Mucosa of descending colon (tissue), 3 donors: Measurements from ENCODE around the gene SIGLEC6. TPM values are rescaled to one million over a fixed set of nuclear protein-coding genes. Genes with fewer than 3 reads are reported as not detected.

ENCODE experiments used
- ATAC-seq: fragments of 200-7000 bp; cut with Tn5 transposase; one replicate; pipeline ENCODE4 v1.9.1; 2020; ENCODE audit warnings: mild to moderate bottlenecking, moderate library complexity
- DNase-seq, 3 donors: peaks; one replicate each; pipeline ENCODE4 v3.0.0-alpha.2; 2020
- H3K36me3 ChIP-seq: fragments of 200-600 bp; one replicate; pipeline ENCODE4 v1.8.0; 2021; ENCODE audit warnings: low read depth, mild to moderate bottlenecking
- H3K4me1 ChIP-seq: fragments of 200-600 bp; one replicate; pipeline ENCODE4 v1.8.0; 2021; ENCODE audit warnings: low read depth, mild to moderate bottlenecking
- H3K4me3 ChIP-seq: fragments of 200-600 bp; one replicate; pipeline ENCODE4 v1.8.0; 2021; ENCODE audit warnings: mild to moderate bottlenecking
- H3K9me3 ChIP-seq: fragments of 200-600 bp; one replicate; pipeline ENCODE4 v1.8.0; 2021; ENCODE audit warnings: mild to moderate bottlenecking
- intact Hi-C, 2 donors: fragments of 100-400 bp; cut with DNase I in 1 of 2; cut with micrococcal nuclease in 1 of 2; formaldehyde crosslinking; loops; one replicate each; pipeline versions ENCODE4 v1.11.0 to v1.11.1; 2022; cut with DNase I, micrococcal nuclease
- total RNA-seq, 3 donors: library from RNA; stranded (reverse); fragmentation: NEBNext Ultra II Directional in 2 of 3; extraction: Animal tissue kit (Norgen Biotek cat#: 25700) in 2 of 3; gene quantifications; one replicate each; pipeline versions ENCODE4 v1.2.1 to v1.2.4, GENCODE V29; 2021 to 2023
- TF ChIP-seq, protein P1 (sequence below): fragments of 200-600 bp; IDR thresholded peaks from one replicate; pipeline ENCODE4 v1.8.0; 2022; ENCODE audit warnings: antibody characterized with exemption, mild to moderate bottlenecking
- donor health status: DM: no; HTN: no; CAD: no; lungs with moderate emphysema.
- donor health status: DM: no; HTN: no; CAD: no.
- donor health status: DM: no; HTN: yes; CAD: no.

The SIGLEC6 gene
- total RNA-seq, 3 donors from 2014 or later: 0.75 to 3.6 (median 2.8) TPM

DNA sequence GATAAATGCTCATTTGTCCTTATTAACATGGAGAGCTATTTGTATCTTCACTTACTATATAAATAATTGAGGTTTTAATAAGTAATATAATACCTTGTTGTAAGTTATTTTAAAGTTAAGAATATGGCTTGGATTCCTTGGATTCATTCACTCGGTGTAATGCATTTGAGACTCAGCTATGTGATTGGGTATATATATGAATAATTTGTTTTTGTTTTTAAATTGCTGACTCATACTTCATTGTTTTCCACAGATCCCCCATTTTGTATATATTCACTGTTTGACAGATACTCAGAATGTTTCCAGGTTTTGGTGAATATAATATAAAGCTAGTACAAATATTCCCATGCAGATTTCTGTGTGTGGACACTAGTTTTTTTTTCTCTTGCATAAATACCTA lies 59.9 kb downstream of the SIGLEC6 start:
- ATAC-seq: no peak
- H3K9me3 ChIP-seq: no peaks in the 10 kb centered on the region
- H3K4me3 ChIP-seq: no peak overlapping the region
- H3K4me1 ChIP-seq: no peaks in the 10 kb centered on the region
- intact Hi-C loops: no loop called here
- TF ChIP-seq, protein P1, sequence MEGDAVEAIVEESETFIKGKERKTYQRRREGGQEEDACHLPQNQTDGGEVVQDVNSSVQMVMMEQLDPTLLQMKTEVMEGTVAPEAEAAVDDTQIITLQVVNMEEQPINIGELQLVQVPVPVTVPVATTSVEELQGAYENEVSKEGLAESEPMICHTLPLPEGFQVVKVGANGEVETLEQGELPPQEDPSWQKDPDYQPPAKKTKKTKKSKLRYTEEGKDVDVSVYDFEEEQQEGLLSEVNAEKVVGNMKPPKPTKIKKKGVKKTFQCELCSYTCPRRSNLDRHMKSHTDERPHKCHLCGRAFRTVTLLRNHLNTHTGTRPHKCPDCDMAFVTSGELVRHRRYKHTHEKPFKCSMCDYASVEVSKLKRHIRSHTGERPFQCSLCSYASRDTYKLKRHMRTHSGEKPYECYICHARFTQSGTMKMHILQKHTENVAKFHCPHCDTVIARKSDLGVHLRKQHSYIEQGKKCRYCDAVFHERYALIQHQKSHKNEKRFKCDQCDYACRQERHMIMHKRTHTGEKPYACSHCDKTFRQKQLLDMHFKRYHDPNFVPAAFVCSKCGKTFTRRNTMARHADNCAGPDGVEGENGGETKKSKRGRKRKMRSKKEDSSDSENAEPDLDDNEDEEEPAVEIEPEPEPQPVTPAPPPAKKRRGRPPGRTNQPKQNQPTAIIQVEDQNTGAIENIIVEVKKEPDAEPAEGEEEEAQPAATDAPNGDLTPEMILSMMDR: no peak
- DNase-seq: no peak
- H3K36me3 ChIP-seq: no peaks in the 10 kb centered on the region

DNA sequence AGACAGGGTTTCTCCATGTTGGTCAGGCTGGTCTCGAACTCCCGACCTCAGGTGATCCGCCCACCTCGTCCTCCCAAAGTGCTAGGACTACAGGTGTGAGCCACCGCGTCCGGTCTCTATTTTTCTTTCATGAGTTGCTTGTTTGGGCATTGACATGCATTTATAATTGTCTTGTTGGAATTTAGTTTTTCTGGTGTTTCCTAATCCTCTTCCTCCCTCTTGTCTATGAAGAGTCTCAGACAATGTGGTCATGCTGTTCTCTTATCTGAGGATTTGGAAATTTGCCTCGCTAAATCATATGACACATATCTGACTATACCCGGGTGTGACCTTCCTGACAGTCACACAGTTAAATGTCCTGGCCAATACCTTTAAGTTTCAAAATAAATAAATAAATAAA lies 60.5 kb downstream of the SIGLEC6 start:
- intact Hi-C loops: no loop called here
- Histone ChIP-seq H3K9me3 (no peaks in the 10 kb centered on the region), H3K4me3 (no peak overlapping the region), H3K4me1 (no peaks in the 10 kb centered on the region), H3K36me3 (no peaks in the 10 kb centered on the region)
- DNase-seq: no peak
- TF ChIP-seq, protein P1: no peak
- ATAC-seq: no peak

- H3K4me3 ChIP-seq: no peak overlapping the region
- ATAC-seq: no peak
- H3K9me3 ChIP-seq: no peaks in the 10 kb centered on the region
- no peak for DNase-seq
- TF ChIP-seq, protein P1: no peak
- intact Hi-C loops: no loop called here
- H3K36me3 ChIP-seq: no peaks in the 10 kb centered on the region
- no peaks in the 10 kb centered on the region for H3K4me1 ChIP-seq
Measured at GRCh38 chr19:51469629-51470028, 61.8 kb downstream of the SIGLEC6 start.

DNA sequence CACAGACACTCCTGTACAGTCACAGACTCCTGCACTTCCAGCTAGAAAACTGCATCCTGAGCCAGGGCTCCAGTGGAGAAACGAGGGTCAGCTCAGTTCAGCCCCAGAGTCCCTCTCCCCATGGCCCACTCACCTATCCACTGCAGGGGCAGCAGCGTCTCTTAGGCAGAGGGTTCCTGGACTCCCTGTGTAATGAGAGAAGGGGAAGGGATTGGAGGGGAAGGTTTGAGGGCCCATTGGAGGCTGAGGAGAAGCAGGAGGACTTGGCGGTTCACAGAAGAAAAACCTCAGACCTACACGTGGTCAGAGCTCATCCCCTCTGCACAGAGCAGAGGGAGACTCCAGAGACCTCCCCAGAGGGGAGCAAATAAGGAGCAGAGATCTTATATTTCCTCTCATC lies 62.3 kb downstream of the SIGLEC6 start:
- ATAC-seq: no peak
- no peak for DNase-seq
- H3K4me1 ChIP-seq: no peaks in the 10 kb centered on the region
- TF ChIP-seq, protein P1: no peak
- no peak overlapping the region for H3K4me3 ChIP-seq
- H3K9me3 ChIP-seq: no peaks in the 10 kb centered on the region
- no peaks in the 10 kb centered on the region for H3K36me3 ChIP-seq
- intact Hi-C loops: no loop called here

DNA sequence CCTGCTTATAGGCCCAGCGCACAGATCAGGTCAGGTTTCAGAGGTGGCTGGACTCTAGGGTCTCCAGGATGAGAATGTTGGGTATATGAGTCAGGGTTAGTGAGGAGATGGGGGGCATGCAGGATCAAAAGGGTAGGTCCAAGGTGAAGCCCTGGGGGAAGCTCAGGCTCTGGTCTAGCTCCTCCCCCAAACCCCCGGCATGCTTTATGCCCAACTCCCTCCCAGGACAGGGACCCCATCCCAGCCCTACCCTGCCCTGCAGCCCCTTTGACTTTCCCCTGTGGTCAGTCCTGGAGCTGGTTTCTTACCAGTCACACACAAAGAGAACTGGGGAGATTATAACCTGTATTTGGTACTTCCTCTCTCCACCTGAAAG lies 62.9 kb downstream of the SIGLEC6 start:
- intact Hi-C loops: no loop called here
- TF ChIP-seq, protein P1: no peak
- Histone ChIP-seq H3K9me3 (no peaks in the 10 kb centered on the region), H3K36me3 (no peaks in the 10 kb centered on the region), H3K4me1 (no peaks in the 10 kb centered on the region), H3K4me3 (no peak overlapping the region)
- ATAC-seq (no peak), DNase-seq (no peak)

DNA sequence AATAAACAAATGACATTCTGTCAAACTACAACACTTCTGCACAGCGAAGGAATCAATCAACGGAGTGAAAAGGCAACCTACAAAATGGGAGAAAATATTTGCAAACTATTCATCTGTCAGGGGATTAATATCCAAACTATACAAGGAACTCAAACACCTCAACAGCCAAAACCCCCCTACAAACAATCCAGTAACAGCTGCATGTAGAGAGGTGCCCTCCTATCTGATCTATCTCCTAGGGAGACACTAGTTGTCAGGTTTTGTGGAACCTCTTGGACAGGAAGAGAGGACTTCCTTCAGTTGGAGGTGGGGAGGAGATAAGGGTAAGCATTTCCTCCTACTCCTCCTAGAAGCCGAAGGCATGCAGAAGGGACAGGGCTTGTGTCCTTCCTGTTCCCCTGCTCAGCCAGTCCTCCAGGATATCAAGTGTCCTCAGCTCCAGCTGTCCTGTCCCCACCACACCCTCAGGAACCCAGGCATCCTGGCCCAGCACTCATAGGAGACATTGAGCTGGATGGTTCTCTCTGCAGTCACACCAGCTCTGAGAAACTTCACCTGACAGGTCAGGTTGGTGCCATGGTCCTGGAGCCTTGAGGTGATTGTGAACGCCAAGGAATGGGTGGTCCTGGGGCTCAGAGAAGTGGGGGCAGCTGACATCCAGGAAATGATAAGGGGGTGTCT lies 63.5 kb downstream of the SIGLEC6 start:
- DNase-seq (no peak), ATAC-seq (no peak)
- no peaks in the 10 kb centered on the region for H3K4me1 ChIP-seq
- H3K9me3 ChIP-seq: no peaks in the 10 kb centered on the region
- no peak overlapping the region for H3K4me3 ChIP-seq
- TF ChIP-seq, protein P1: no peak
- intact Hi-C loops: no loop called here
- no peaks in the 10 kb centered on the region for H3K36me3 ChIP-seq
